ENCODE measurements around the gene KRT35.

The KRT35 gene

GRCh38 chr17:41481036-41481435 is at the start of gene KRT35:
KRT35 (minus strand) TSS chr17:41481151; CDS start chr17:41481097, 54 bp downstream.
- DNase-seq (ENCODE audit: low spot score) = no peak

GRCh38 chr17:41530062-41531048 is 49.4 kb upstream of the KRT35 start:
- peak; percentile 68 for DNase-seq (ENCODE audit: low spot score)

GRCh38 chr17:41529491-41529915 is 48.6 kb upstream of the KRT35 start:
- no peak for DNase-seq (ENCODE audit: low spot score)

GRCh38 chr17:41528959-41529353 is 48.0 kb upstream of the KRT35 start:
- no peak for DNase-seq (ENCODE audit: low spot score)

- no peak for DNase-seq (ENCODE audit: low spot score)
Observed at GRCh38 chr17:41527063-41528023, 46.4 kb upstream of the KRT35 start.

GRCh38 chr17:41524261-41524660 is 43.3 kb upstream of the KRT35 start:
- no peak for DNase-seq (ENCODE audit: low spot score)

- no peak for DNase-seq (ENCODE audit: low spot score)
Observed at GRCh38 chr17:41523787-41524186, 42.8 kb upstream of the KRT35 start.

- DNase-seq (ENCODE audit: low spot score) = no peak
Observed at GRCh38 chr17:41523225-41523593, 42.3 kb upstream of the KRT35 start.

GRCh38 chr17:41522301-41523224 is 41.6 kb upstream of the KRT35 start:
- no peak for DNase-seq (ENCODE audit: low spot score)

- DNase-seq (ENCODE audit: low spot score) = peak; percentile 88
Observed at GRCh38 chr17:41521574-41522261, 40.8 kb upstream of the KRT35 start.

GRCh38 chr17:41520821-41521521 is 40.0 kb upstream of the KRT35 start:
- no peak for DNase-seq (ENCODE audit: low spot score)

- DNase-seq (ENCODE audit: low spot score) = no peak
Observed at GRCh38 chr17:41519501-41520224, 38.7 kb upstream of the KRT35 start.

GRCh38 chr17:41518789-41519449 is 38.0 kb upstream of the KRT35 start, which contains the start of gene KRT15:
KRT15 (minus strand) TSS chr17:41518890; CDS start chr17:41518827, 63 bp downstream.
- DNase-seq (ENCODE audit: low spot score) = no peak

- DNase-seq (ENCODE audit: low spot score) = no peak
Observed at GRCh38 chr17:41518031-41518430, 37.1 kb upstream of the KRT35 start.

- DNase-seq (ENCODE audit: low spot score) = no peak
Observed at GRCh38 chr17:41516830-41517283, 35.9 kb upstream of the KRT35 start.

GRCh38 chr17:41516147-41516829 is 35.3 kb upstream of the KRT35 start:
- DNase-seq (ENCODE audit: low spot score) = no peak

- DNase-seq (ENCODE audit: low spot score) = no peak
Observed at GRCh38 chr17:41513168-41513547, 32.2 kb upstream of the KRT35 start.

- no peak for DNase-seq (ENCODE audit: low spot score)
Observed at GRCh38 chr17:41512546-41513167, 31.7 kb upstream of the KRT35 start.
